ENCODE data around the gene ZDHHC20.

The ZDHHC20 gene

GRCh38 chr13:21326155-21327031, 132.7 kb downstream of the ZDHHC20 start:
- peak; percentile 24 for DNase-seq (ENCODE audit: low read depth, low spot score)

DNA sequence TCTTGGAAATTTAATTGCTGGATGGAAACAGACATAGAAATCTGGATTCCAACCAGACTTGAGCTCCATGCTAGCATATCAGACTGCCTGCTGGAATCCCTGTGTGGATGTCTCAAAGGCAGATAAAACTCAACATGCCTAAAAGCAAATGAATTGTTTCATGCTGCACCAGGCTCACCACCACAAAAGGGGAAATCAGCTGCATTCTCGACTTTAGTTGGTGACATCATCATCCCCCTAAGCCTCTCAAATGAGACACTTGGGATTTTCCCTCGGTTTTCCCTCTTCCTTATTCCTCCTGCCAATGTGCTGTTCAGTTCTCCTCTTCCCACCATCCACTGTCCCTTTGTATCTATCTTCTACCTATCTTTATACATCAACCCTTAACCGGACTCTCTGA, 134.3 kb downstream of the ZDHHC20 start:
- no peak for DNase-seq (ENCODE audit: low read depth, low spot score)

DNA sequence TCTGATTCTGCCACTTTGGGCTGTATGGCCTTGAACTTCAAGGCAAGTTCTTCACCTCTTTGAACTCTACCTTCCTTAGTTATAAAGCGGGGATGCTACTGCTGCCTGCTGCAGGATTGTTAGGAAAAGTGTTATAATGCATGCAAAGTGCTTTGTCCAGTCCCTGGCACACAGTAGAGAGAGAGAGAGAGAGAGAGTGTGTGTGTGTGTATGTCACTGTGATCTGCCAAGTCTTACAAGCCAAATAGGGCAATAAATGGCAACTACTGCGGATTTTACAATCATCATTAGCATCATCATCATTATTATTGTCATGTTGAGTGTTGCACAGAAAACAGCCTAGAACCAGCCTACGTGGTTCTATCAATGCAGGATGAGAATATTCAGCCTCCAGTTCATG, 136.1 kb downstream of the ZDHHC20 start:
- no peak for DNase-seq (ENCODE audit: low read depth, low spot score)

Data from brain pericyte (primary cell).